HL-60/S4 (cell line): ENCODE results near the gene C19orf85.
"Not testable (repeated sequence)": the region's sequence is repeated elsewhere in the genome, so short reads cannot be mapped to it uniquely, and the experiment has no call there.

ENCODE experiments used
- in situ Hi-C: fragments of 300-500 bp; cut with MboI; formaldehyde crosslinking; loops from 2 replicates; pipeline ENCODE4 v1.14.3; 2022; ENCODE audit warnings: low sequenced_read_pairs

The C19orf85 gene

GRCh38 chr19:55464662-55465054 is at the start of gene C19orf85:
C19orf85 (minus strand) TSS chr19:55464751; CDS start chr19:55464554, 197 bp downstream.
- in situ Hi-C loops, result no loop called here

- in situ Hi-C loops, result loop anchor here (10.0 kb wide), 1 partner anchor 373 kb away; no protein-coding TSS in a partner anchor
These were observed 43.6 kb upstream of the C19orf85 start for GRCh38 chr19:55508120-55508519.

- in situ Hi-C loops, result loop anchor here (10.0 kb wide), 1 partner anchor 370 kb away; no protein-coding TSS in a partner anchor
These were observed 40.4 kb upstream of the C19orf85 start for GRCh38 chr19:55504981-55505380.

- in situ Hi-C loops, result loop anchor here (10.0 kb wide), 1 partner anchor 369 kb away; no protein-coding TSS in a partner anchor
These were observed 39.7 kb upstream of the C19orf85 start for GRCh38 chr19:55504252-55504603.

GRCh38 chr19:55503502-55504251 is 39.1 kb upstream of the C19orf85 start:
- in situ Hi-C loops, result loop anchor here (10.0 kb wide), 1 partner anchor 369 kb away; no protein-coding TSS in a partner anchor

- in situ Hi-C loops, result loop anchor here (10.0 kb wide), 1 partner anchor 368 kb away; no protein-coding TSS in a partner anchor
These were observed 38.6 kb upstream of the C19orf85 start for GRCh38 chr19:55503157-55503501.

GRCh38 chr19:55502197-55502952 is 37.8 kb upstream of the C19orf85 start:
- in situ Hi-C loops, result loop anchor here (10.0 kb wide), 1 partner anchor 368 kb away; no protein-coding TSS in a partner anchor

GRCh38 chr19:55500368-55500952 is 35.9 kb upstream of the C19orf85 start:
- in situ Hi-C loops, result loop anchor here (10.0 kb wide), 1 partner anchor 366 kb away; no protein-coding TSS in a partner anchor

GRCh38 chr19:55498246-55498840 is 33.8 kb upstream of the C19orf85 start:
- in situ Hi-C loops, result no loop called here

- in situ Hi-C loops, result no loop called here
These were observed 33.2 kb upstream of the C19orf85 start for GRCh38 chr19:55497763-55498162.

- in situ Hi-C loops, result not testable (repeated sequence)
These were observed 32.3 kb upstream of the C19orf85 start for GRCh38 chr19:55496820-55497219.

- in situ Hi-C loops, result no loop called here
These were observed 31.2 kb upstream of the C19orf85 start for GRCh38 chr19:55495646-55496349.

GRCh38 chr19:55494172-55494761 is 29.7 kb upstream of the C19orf85 start:
- in situ Hi-C loops, result no loop called here

GRCh38 chr19:55493645-55494171 is 29.2 kb upstream of the C19orf85 start:
- in situ Hi-C loops, result no loop called here

GRCh38 chr19:55493052-55493644 is 28.6 kb upstream of the C19orf85 start:
- in situ Hi-C loops, result no loop called here

- in situ Hi-C loops, result no loop called here
These were observed 27.9 kb upstream of the C19orf85 start for GRCh38 chr19:55492362-55492944.

- in situ Hi-C loops, result no loop called here
These were observed 27.2 kb upstream of the C19orf85 start for GRCh38 chr19:55491546-55492360.
